Liver (tissue), 9 donors: ENCODE measurements around the gene RRM2. TPM values are rescaled to one million over a fixed set of nuclear protein-coding genes. Genes with fewer than 3 reads are reported as not detected.

Experiments
- DNase-seq: peaks from one replicate; pipeline ENCODE4 v3.0.0-alpha.2; 2017; ENCODE audit warnings: low spot score
- H3K27ac ChIP-seq, 2 donors: one replicate each; pipeline ENCODE4 v1.7.0; 2013; ENCODE audit warnings: inconsistent platforms in 2 of 2, low read length in 2 of 2, control low read depth in 1 of 2, low read depth in 1 of 2, mild to moderate bottlenecking in 1 of 2
- H3K27me3 ChIP-seq, 4 donors: one replicate each; pipeline versions ENCODE4 v1.6.1 to v1.7.0; 2013; ENCODE audit warnings: low read length in 3 of 4, inconsistent platforms in 1 of 4, mild to moderate bottlenecking in 1 of 4, moderate library complexity in 1 of 4; ENCODE audit not compliant: control insufficient read depth in 4 of 4, insufficient read depth in 4 of 4
- H3K36me3 ChIP-seq, 4 donors: one replicate each; pipeline versions ENCODE4 v1.6.1 to v1.7.0; 2013; ENCODE audit warnings: low read length in 3 of 4, mild to moderate bottlenecking in 3 of 4, low read depth in 1 of 4, moderate library complexity in 1 of 4; ENCODE audit not compliant: control insufficient read depth in 4 of 4, insufficient read depth in 3 of 4
- H3K4me1 ChIP-seq, 4 donors: one replicate each; pipeline versions ENCODE4 v1.6.1 to v1.7.0; 2013; ENCODE audit warnings: low read length in 3 of 4, mild to moderate bottlenecking in 3 of 4, moderate library complexity in 1 of 4; ENCODE audit not compliant: control insufficient read depth in 4 of 4, insufficient read depth in 4 of 4
- H3K4me3 ChIP-seq, 3 donors: one replicate each; pipeline versions ENCODE4 v1.6.1 to v1.7.0; 2013; ENCODE audit warnings: low read length in 3 of 3, control low read depth in 1 of 3, low read depth in 1 of 3, mild to moderate bottlenecking in 1 of 3
- H3K9ac ChIP-seq, 2 donors: one replicate each; pipeline ENCODE4 v1.7.0; 2013; ENCODE audit warnings: low read length in 2 of 2, mild to moderate bottlenecking in 2 of 2, moderate library complexity in 2 of 2, control low read depth in 1 of 2, low read depth in 1 of 2
- H3K9me3 ChIP-seq, 4 donors: one replicate each; pipeline versions ENCODE4 v1.6.1 to v1.7.0; 2013; ENCODE audit warnings: low read length in 3 of 4; ENCODE audit not compliant: control insufficient read depth in 4 of 4
- EGR1 ChIP-seq, 2 donors: IDR thresholded peaks; 2 replicates each; pipeline ENCODE4 v1.6.1; 2016 to 2018; ENCODE audit warnings: antibody characterized with exemption in 2 of 2, low read depth in 2 of 2
- FOXA1 ChIP-seq: IDR thresholded peaks from 2 replicates; pipeline ENCODE4 v1.6.1; 2016; ENCODE audit warnings: antibody characterized with exemption
- FOXA2 ChIP-seq: IDR thresholded peaks from 2 replicates; pipeline ENCODE4 v1.6.1; 2016; ENCODE audit warnings: antibody characterized with exemption
- GABPA ChIP-seq, 2 donors: IDR thresholded peaks in 1 of 2; conservative IDR thresholded peaks in 1 of 2; 2 replicates each; pipeline ENCODE4 v1.6.1; 2016; ENCODE audit warnings: antibody characterized with exemption in 2 of 2, mild to moderate bottlenecking in 1 of 2, moderate library complexity in 1 of 2
- HNF4A ChIP-seq, 2 donors: conservative IDR thresholded peaks; 2 replicates each; pipeline ENCODE4 v1.6.1; 2016; ENCODE audit warnings: antibody characterized with exemption in 2 of 2, mild to moderate bottlenecking in 2 of 2
- HNF4G ChIP-seq: IDR thresholded peaks from 2 replicates; pipeline ENCODE4 v1.6.1; 2016; ENCODE audit warnings: antibody characterized with exemption
- JUND ChIP-seq, 2 donors: IDR thresholded peaks; 2 replicates each; pipeline ENCODE4 v1.6.1; 2016; ENCODE audit warnings: antibody characterized with exemption in 2 of 2
- MAX ChIP-seq: IDR thresholded peaks from 2 replicates; pipeline ENCODE4 v1.6.1; 2016; ENCODE audit warnings: antibody characterized with exemption
- NR2F2 ChIP-seq: IDR thresholded peaks from 2 replicates; pipeline ENCODE4 v1.6.1; 2016; ENCODE audit warnings: antibody characterized with exemption
- RAD21 ChIP-seq, 2 donors: IDR thresholded peaks; 2 replicates each; pipeline ENCODE4 v1.6.1; 2016; ENCODE audit warnings: antibody characterized with exemption in 2 of 2, mild to moderate bottlenecking in 2 of 2
- REST ChIP-seq: IDR thresholded peaks from 2 replicates; pipeline ENCODE4 v1.6.1; 2016; ENCODE audit warnings: antibody characterized with exemption, mild to moderate bottlenecking
- RXRA ChIP-seq, 2 donors: IDR thresholded peaks; 2 replicates each; pipeline ENCODE4 v1.6.1; 2017 to 2018; ENCODE audit warnings: antibody characterized with exemption in 2 of 2, mild to moderate bottlenecking in 1 of 2
- SP1 ChIP-seq: IDR thresholded peaks from 2 replicates; pipeline ENCODE4 v1.6.1; 2018; ENCODE audit warnings: antibody characterized with exemption, mild to moderate bottlenecking
- TAF1 ChIP-seq: conservative IDR thresholded peaks from 2 replicates; pipeline ENCODE4 v1.6.1; 2016; ENCODE audit warnings: antibody characterized with exemption, mild to moderate bottlenecking
- YY1 ChIP-seq: IDR thresholded peaks from 2 replicates; pipeline ENCODE4 v1.6.1; 2016; ENCODE audit warnings: antibody characterized with exemption, mild to moderate bottlenecking
- ZBTB33 ChIP-seq: IDR thresholded peaks from 2 replicates; pipeline ENCODE4 v1.6.1; 2016; ENCODE audit warnings: antibody characterized with exemption
- WGBS: extraction: QIAGEN DNeasy Blood & Tissue Kit; methylation state at CpG from one replicate; pipeline ENCODE4 v1.1.7; 2013; 5-methylcytosine and 5-hydroxymethylcytosine counted together
- polyA plus RNA-seq, 2 donors: library from polyadenylated mRNA; stranded (reverse) in 1 of 2; unstranded in 1 of 2; fragments of 200-250 nt in 1 of 2; fragments of >200 nt in 1 of 2; fragmentation: Nextera tagmentation in 1 of 2; extraction: Ambion mirVana in 1 of 2; gene quantifications; one replicate each; pipeline versions ENCODE4 v1.2.1 to v1.2.3, GENCODE V29; 2013 to 2015
- total RNA-seq, 2 donors: library from RNA; depleted of rRNA; stranded (reverse); fragments of >200 nt; gene quantifications; one replicate each; pipeline ENCODE4 v1.2.3, GENCODE V29; 2014
- TF ChIP-seq, protein P1 (sequence below): IDR thresholded peaks from 2 replicates; pipeline ENCODE4 v1.6.1; 2016; ENCODE audit warnings: antibody characterized with exemption
- TF ChIP-seq, protein P2 (sequence below): fragments of 150-350 bp; IDR thresholded peaks from 2 replicates; pipeline ENCODE4 v1.5.1; 2017; ENCODE audit warnings: improper control_type of control experiment, low read depth, low read length; ENCODE audit not compliant: missing input control
- donor health status: healthy.
- donor health status: healthy.
- donor health status: healthy.
- donor health status: healthy.
- donor health status: healthy.

The RRM2 gene
- total and polyA plus RNA-seq, 4 donors, result 3.9 to 124 (median 18.5) TPM

DNA sequence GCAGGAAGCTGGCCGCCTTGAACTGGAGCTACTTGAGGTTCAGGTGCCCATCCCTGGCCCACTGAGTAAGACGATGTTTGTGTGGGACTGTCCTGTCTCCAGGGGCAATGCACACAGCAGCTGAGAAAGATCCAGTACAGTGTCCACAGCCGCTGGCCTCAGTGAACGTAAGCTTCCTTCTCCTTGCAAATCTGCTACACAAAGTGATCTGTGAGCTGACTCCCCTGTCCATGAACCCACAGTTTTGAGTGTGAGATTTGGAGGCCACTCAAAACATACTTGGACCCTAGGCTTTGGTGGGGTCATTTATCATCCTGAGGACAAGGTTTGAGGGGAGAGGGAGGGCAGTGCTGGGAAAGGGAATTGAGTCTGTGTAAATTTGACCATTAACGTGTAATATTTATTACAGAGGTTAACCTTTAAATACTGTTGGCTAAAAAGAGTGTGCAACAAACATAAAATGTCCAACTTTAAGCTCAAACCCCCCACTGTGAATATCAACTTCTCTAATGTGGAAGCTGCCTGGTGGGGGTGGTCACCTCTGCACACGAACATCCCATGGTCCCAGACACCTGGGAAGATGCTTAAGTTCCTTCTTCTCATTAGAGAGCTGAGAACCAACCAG is 37.4 kb upstream of the RRM2 start:
- WGBS, result 67% methylated on average over 6 of the region's 6 CpGs
- H3K4me3 ChIP-seq, result no peak overlapping the region

GRCh38 chr2:10085668-10086059 is 36.9 kb upstream of the RRM2 start:
- no peak overlapping the region for H3K4me3 ChIP-seq
- no peak for DNase-seq
- WGBS, result 66% methylated on average over 11 of the region's 11 CpGs

More for the DNA sequence above, 37.4 kb upstream of the RRM2 start:
- Histone ChIP-seq H3K36me3 (no peaks in the 10 kb centered on the region), H3K27ac (no peak overlapping the region), H3K27me3 (peaks cover 0 to 2% (median 0%) of the 10 kb centered on the region in 4 donors), H3K9ac (no peak overlapping the region), H3K9me3 (no peaks in the 10 kb centered on the region), H3K4me1 (peaks cover 0 to 3% (median 0%) of the 10 kb centered on the region in 4 donors)
- DNase-seq, result no peak
- no peak for TF ChIP-seq JUND (IDR thresholded peaks at IDR 0.05)

GRCh38 chr2:10086950-10087349 is 35.6 kb upstream of the RRM2 start:
- no peak for DNase-seq

More at GRCh38 chr2:10085668-10086059, 36.9 kb upstream of the RRM2 start:
- Histone ChIP-seq H3K36me3 (no peaks in the 10 kb centered on the region), H3K27ac (no peak overlapping the region), H3K4me1 (no peaks in the 10 kb centered on the region), H3K27me3 (peaks cover 0 to 2% (median under 1%) of the 10 kb centered on the region in 4 donors), H3K9me3 (no peaks in the 10 kb centered on the region), H3K9ac (no peak overlapping the region)
- TF ChIP-seq YY1, result no peak
- no peak for TF ChIP-seq MAX
- no peak for TF ChIP-seq RAD21 (IDR thresholded peaks at IDR 0.05)
- no peak for TF ChIP-seq HNF4A (conservative IDR thresholded peaks at IDR 0.05)
- no peak for TF ChIP-seq RXRA (IDR thresholded peaks at IDR 0.05)
- no peak for TF ChIP-seq HNF4G

More at GRCh38 chr2:10086950-10087349, 35.6 kb upstream of the RRM2 start:
- Histone ChIP-seq H3K9me3 (no peaks in the 10 kb centered on the region), H3K27ac (no peak overlapping the region), H3K36me3 (no peaks in the 10 kb centered on the region), H3K4me1 (no peaks in the 10 kb centered on the region), H3K9ac (no peak overlapping the region), H3K4me3 (no peak overlapping the region), H3K27me3 (peaks cover 0 to 3% (median under 1%) of the 10 kb centered on the region in 4 donors)
- 78% methylated on average over 4 of the region's 4 CpGs for WGBS
- TF ChIP-seq YY1 (no peak), EGR1 (IDR thresholded peaks at IDR 0.05; ENCODE audit: low read depth in 2 of 2) (no peak), HNF4A (conservative IDR thresholded peaks at IDR 0.05) (no peak), MAX (no peak), JUND (IDR thresholded peaks at IDR 0.05) (no peak), REST (no peak), ZBTB33 (no peak), FOXA1 (no peak), FOXA2 (no peak), SP1 (no peak), TAF1 (no peak), NR2F2 (no peak), GABPA (IDR thresholded peaks at IDR 0.05 in 1 of 2, conservative IDR thresholded peaks at IDR 0.05 in 1 of 2) (no peak), RAD21 (IDR thresholded peaks at IDR 0.05) (no peak)
- TF ChIP-seq, protein P1, sequence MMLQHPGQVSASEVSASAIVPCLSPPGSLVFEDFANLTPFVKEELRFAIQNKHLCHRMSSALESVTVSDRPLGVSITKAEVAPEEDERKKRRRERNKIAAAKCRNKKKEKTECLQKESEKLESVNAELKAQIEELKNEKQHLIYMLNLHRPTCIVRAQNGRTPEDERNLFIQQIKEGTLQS, result no peak
- TF ChIP-seq, protein P2, sequence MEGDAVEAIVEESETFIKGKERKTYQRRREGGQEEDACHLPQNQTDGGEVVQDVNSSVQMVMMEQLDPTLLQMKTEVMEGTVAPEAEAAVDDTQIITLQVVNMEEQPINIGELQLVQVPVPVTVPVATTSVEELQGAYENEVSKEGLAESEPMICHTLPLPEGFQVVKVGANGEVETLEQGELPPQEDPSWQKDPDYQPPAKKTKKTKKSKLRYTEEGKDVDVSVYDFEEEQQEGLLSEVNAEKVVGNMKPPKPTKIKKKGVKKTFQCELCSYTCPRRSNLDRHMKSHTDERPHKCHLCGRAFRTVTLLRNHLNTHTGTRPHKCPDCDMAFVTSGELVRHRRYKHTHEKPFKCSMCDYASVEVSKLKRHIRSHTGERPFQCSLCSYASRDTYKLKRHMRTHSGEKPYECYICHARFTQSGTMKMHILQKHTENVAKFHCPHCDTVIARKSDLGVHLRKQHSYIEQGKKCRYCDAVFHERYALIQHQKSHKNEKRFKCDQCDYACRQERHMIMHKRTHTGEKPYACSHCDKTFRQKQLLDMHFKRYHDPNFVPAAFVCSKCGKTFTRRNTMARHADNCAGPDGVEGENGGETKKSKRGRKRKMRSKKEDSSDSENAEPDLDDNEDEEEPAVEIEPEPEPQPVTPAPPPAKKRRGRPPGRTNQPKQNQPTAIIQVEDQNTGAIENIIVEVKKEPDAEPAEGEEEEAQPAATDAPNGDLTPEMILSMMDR, result no peak
